Lower lobe of right lung (tissue), 2 donors: ENCODE data around the gene DLL4. TPM values are rescaled to one million over a fixed set of nuclear protein-coding genes. Genes with fewer than 3 reads are reported as not detected.
A peak's percentile ranks its signal among the peaks of the same experiment; 100 is the strongest.

Experiments
- ATAC-seq, 2 donors: fragments of 200-7000 bp; cut with Tn5 transposase; one replicate each; pipeline ENCODE4 v1.9.1; 2020 to 2022; ENCODE audit warnings: mild to moderate bottlenecking in 2 of 2, moderate library complexity in 2 of 2
- DNase-seq: peaks from one replicate; pipeline ENCODE4 v3.0.0-alpha.2; 2020
- H3K27ac ChIP-seq: fragments of 200-600 bp; one replicate; pipeline ENCODE4 v1.8.0; 2022
- H3K27me3 ChIP-seq: fragments of 200-600 bp; one replicate; pipeline ENCODE4 v1.8.0; 2022; ENCODE audit warnings: low read depth
- H3K36me3 ChIP-seq: fragments of 200-600 bp; one replicate; pipeline ENCODE4 v1.8.0; 2022; ENCODE audit warnings: mild to moderate bottlenecking
- H3K4me1 ChIP-seq: fragments of 200-600 bp; one replicate; pipeline ENCODE4 v1.8.0; 2022
- H3K4me3 ChIP-seq: fragments of 200-600 bp; one replicate; pipeline ENCODE4 v1.8.0; 2022; ENCODE audit warnings: mild to moderate bottlenecking
- H3K9me3 ChIP-seq: fragments of 200-600 bp; one replicate; pipeline ENCODE4 v1.8.0; 2022
- CTCF ChIP-seq: fragments of 200-600 bp; IDR thresholded peaks from one replicate; pipeline ENCODE4 v1.8.0; 2022; ENCODE audit warnings: antibody characterized with exemption, mild to moderate bottlenecking
- intact Hi-C: fragments of 100-400 bp; cut with DNase I; formaldehyde crosslinking; loops from one replicate; pipeline ENCODE4 v1.11.0; 2022
- total RNA-seq: library from RNA; stranded (reverse); fragmentation: NEBNext Ultra II Directional; extraction: Animal tissue kit (Norgen Biotek cat#: 25700); gene quantifications from one replicate; pipeline ENCODE4 v1.2.1, GENCODE V29; 2021
- donor health status: DM: no; HTN: yes; CAD: no; lungs with severe emphysema.

The DLL4 gene
- total RNA-seq, 1 donor from 2014 or later = 21.3 TPM

DNA sequence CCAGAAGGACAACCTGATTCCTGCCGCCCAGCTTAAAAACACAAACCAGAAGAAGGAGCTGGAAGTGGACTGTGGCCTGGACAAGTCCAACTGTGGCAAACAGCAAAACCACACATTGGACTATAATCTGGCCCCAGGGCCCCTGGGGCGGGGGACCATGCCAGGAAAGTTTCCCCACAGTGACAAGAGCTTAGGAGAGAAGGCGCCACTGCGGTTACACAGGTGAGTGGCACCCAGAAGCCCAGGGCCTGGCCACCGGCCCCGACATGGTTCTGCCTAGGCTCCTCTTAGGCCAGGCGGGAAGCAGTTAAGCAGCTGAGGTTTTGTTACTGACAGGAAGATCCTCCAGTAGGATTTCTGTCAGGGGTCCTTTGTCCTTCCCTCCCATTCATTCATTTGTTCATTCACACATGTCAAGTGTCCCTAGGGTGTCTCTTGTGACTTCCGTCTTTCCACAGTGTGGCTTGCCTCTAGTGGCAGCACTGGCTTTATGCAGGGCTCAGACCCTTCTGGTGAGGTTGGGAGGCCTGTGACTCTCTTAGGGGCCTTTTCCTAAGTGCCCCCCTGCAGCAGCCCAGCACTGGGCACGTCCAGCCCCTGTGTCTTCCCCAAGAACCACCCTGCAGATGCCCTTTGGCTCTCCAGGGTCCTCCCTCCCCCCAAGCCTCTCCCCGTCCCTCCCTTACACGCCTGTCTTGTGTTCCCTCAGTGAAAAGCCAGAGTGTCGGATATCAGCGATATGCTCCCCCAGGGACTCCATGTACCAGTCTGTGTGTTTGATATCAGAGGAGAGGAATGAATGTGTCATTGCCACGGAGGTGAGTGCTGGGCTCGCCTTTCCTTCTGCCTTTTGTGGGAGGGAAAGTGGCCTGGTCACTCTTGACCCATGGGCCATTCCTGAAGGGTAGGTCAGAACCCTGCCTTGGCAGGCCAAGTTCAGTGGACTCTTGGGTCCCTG is 7.8 kb downstream of the DLL4 start:
- Histone ChIP-seq H3K27me3 (peaks cover 2% of the 10 kb centered on the region), H3K36me3 (peaks cover 46% of the 10 kb centered on the region), H3K9me3 (no peaks in the 10 kb centered on the region), H3K4me1 (peaks cover 81% of the 10 kb centered on the region), H3K27ac (peak overlapping the region; percentile 41), H3K4me3 (peak overlapping the region; percentile 19)
- intact Hi-C loops = no loop called here
- ATAC-seq = no peak
- no peak for DNase-seq
- TF ChIP-seq CTCF = no peak

GRCh38 chr15:40937762-40938535 is 8.8 kb downstream of the DLL4 start:
- H3K4me1 ChIP-seq = peaks cover 81% of the 10 kb centered on the region
- H3K27me3 ChIP-seq = no peaks in the 10 kb centered on the region
- no peak for ATAC-seq
- no peak for DNase-seq
- TF ChIP-seq CTCF = peak; percentile 8
- peak overlapping the region; percentile 19 for H3K4me3 ChIP-seq
- peak overlapping the region; percentile 41 for H3K27ac ChIP-seq
- H3K36me3 ChIP-seq = peaks cover 46% of the 10 kb centered on the region
- intact Hi-C loops = no loop called here
- no peaks in the 10 kb centered on the region for H3K9me3 ChIP-seq

DNA sequence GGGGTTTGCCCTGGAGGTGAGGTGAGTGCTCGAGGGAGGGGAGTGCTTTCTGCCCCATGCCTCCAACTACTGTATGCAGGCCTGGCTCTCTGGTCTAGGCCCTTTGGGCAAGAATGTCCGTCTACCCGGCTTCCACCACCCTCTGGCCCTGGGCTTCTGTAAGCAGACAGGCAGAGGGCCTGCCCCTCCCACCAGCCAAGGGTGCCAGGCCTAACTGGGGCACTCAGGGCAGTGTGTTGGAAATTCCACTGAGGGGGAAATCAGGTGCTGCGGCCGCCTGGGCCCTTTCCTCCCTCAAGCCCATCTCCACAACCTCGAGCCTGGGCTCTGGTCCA is 9.4 kb downstream of the DLL4 start:
- Histone ChIP-seq H3K27ac (no peak overlapping the region), H3K27me3 (no peaks in the 10 kb centered on the region), H3K36me3 (peaks cover 46% of the 10 kb centered on the region), H3K4me1 (peaks cover 81% of the 10 kb centered on the region), H3K9me3 (no peaks in the 10 kb centered on the region), H3K4me3 (peak overlapping the region; percentile 3)
- intact Hi-C loops = no loop called here
- no peak for DNase-seq
- no peak for TF ChIP-seq CTCF
- ATAC-seq = no peak

- Histone ChIP-seq H3K9me3 (no peaks in the 10 kb centered on the region), H3K27me3 (no peaks in the 10 kb centered on the region), H3K4me3 (peak overlapping the region; percentile 69), H3K4me1 (peaks cover 69% of the 10 kb centered on the region), H3K36me3 (peaks cover 34% of the 10 kb centered on the region), H3K27ac (peak overlapping the region; percentile 90)
- ATAC-seq (no peak), DNase-seq (no peak)
- intact Hi-C loops = no loop called here
- no peak for TF ChIP-seq CTCF
Observed at GRCh38 chr15:40940296-40940801, 11.2 kb downstream of the DLL4 start.

GRCh38 chr15:40941068-40941527 is 12.0 kb downstream of the DLL4 start:
- ATAC-seq (no peak), DNase-seq (no peak)
- intact Hi-C loops = no loop called here
- TF ChIP-seq CTCF = no peak
- Histone ChIP-seq H3K36me3 (peaks cover 29% of the 10 kb centered on the region), H3K4me3 (peak overlapping the region; percentile 69), H3K4me1 (peaks cover 69% of the 10 kb centered on the region), H3K27ac (peak overlapping the region; percentile 90), H3K9me3 (no peaks in the 10 kb centered on the region), H3K27me3 (no peaks in the 10 kb centered on the region)
